ENCODE measurements around the gene TIMM10.

DNA sequence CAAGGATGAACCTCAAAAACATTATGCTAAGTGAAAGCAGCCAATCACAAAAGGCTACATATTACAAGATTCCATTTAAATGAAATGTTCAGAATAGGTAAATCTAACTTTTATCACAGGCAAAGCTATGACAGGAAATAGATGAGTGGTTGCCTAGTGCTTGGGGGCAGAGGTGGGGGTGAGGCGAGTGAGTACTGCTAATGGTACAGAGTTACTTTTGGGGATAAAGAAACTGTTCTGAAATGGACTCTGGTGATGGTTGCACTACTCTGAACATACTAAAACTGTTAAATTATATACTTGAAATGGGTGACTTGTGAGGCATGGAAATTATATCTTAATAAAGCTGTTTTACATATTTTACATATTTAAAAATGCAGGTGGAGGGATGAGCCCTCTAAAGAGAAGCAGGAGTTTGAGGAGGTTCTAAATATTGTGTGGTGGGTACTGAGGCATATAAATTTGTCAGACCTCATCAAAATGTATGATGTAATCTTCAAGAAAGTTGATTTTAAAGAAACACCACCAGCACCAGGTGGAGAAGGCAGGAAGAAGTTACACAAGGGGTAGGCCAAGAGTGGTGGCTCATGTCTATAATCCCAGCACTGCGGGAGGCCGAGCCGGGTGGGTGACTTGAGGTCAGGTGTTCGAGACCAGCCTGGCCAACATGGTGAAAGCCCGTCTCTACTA is 18.7 kb downstream of the TIMM10 start:
- no peak for TF ChIP-seq CTCF (IDR thresholded peaks at IDR 0.05; ENCODE audit: low read depth, low read length, poor library complexity, severe bottlenecking)
- no peak for TF ChIP-seq EZH2phosphoT487 (IDR thresholded peaks at IDR 0.05; ENCODE audit: borderline replicate concordance, low read length)
